ENCODE data around the gene ERCC1. TPM values are rescaled to one million over a fixed set of nuclear protein-coding genes. Genes with fewer than 3 reads are reported as not detected.

The ERCC1 gene
- total and polyA plus RNA-seq, 2 of the 13 experiments (the other 11 are each of a cell fraction or from before 2014, with no cell fraction given), result 40.0 to 66.4 TPM

DNA sequence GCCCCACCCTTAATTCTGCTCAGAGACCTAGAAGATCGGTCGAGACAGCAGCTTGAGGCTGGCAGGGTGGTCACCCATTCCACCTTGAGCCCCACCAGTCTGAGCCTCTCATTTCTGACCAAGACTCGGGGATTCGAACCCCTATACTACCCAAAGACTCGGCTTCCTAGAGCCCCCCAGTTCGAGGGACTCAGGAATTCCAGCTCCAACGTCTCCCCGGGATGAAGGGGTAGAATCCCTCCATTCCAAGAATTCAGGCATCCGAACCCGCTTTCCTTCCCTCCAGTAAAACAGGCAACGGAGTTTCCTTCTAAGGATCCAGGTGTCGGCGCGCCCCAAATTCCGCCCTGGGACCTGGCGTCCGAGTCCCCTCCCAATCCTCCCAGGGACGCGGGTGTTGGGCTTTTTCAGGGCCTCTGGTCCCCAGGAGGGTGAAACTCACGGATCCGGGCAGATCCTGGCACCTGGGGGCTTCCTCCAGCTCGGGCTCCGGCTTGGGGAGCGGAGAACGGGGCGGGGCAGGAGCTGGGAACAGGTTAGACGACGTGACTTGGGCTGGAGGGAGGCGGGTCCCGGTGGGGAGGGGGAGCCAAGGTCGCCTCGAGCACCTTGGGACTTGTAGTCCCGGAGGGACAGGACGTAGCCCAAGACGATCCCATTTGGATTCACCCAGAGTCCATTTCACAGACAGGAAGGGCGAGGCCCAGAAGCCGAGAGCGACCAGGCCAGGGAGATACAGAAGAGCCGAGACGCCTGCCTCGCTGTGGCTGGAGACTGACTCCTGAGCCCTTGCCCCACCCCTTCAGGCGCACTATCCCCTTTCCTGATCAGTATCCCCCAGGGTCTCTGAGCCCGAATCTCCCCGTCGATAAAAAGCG is 18.9 kb downstream of the ERCC1 start, which contains the start of gene PPP1R13L (continued):
- no peak for TF ChIP-seq HMGXB3 (CRISPR knock-in tag; IDR thresholded peaks at IDR 0.05; ENCODE audit: borderline replicate concordance)
- no peak; the same call in 1 of the 2 replicates for TF ChIP-seq ZNF747 (CRISPR knock-in tag; IDR thresholded peaks at IDR 0.05; ENCODE audit: borderline replicate concordance)
- TF ChIP-seq ZKSCAN5 (CRISPR knock-in tag; IDR thresholded peaks at IDR 0.05), result no peak
- TF ChIP-seq TAF1 (CRISPR knock-in tag; IDR thresholded peaks at IDR 0.05), result no peak; the same call in 1 of the 2 replicates
- TF ChIP-seq, protein P1, sequence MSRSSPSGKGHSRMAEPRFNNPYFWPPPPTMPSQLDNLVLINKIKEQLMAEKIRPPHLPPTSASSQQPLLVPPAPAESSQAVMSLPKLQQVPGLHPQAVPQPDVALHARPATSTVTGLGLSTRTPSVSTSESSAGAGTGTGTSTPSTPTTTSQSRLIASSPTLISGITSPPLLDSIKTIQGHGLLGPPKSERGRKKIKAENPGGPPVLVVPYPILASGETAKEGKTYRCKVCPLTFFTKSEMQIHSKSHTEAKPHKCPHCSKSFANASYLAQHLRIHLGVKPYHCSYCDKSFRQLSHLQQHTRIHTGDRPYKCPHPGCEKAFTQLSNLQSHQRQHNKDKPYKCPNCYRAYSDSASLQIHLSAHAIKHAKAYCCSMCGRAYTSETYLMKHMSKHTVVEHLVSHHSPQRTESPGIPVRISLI (CRISPR knock-in tag; IDR thresholded peaks at IDR 0.05; ENCODE audit: borderline replicate concordance), result no peak
- no peak for TF ChIP-seq ZBTB42 (CRISPR knock-in tag; IDR thresholded peaks at IDR 0.05)
- no peak for TF ChIP-seq TAF15 (IDR thresholded peaks at IDR 0.05; ENCODE audit: low read depth, low read length, poor library complexity, severe bottlenecking)
- TF ChIP-seq, protein P2, sequence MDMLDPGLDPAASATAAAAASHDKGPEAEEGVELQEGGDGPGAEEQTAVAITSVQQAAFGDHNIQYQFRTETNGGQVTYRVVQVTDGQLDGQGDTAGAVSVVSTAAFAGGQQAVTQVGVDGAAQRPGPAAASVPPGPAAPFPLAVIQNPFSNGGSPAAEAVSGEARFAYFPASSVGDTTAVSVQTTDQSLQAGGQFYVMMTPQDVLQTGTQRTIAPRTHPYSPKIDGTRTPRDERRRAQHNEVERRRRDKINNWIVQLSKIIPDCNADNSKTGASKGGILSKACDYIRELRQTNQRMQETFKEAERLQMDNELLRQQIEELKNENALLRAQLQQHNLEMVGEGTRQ (IDR thresholded peaks at IDR 0.05; ENCODE audit: low read depth, low read length), result no peak
- TF ChIP-seq, protein P2 (CRISPR knock-in tag; IDR thresholded peaks at IDR 0.05; ENCODE audit: borderline replicate concordance), result no peak
- TF ChIP-seq, protein P3, sequence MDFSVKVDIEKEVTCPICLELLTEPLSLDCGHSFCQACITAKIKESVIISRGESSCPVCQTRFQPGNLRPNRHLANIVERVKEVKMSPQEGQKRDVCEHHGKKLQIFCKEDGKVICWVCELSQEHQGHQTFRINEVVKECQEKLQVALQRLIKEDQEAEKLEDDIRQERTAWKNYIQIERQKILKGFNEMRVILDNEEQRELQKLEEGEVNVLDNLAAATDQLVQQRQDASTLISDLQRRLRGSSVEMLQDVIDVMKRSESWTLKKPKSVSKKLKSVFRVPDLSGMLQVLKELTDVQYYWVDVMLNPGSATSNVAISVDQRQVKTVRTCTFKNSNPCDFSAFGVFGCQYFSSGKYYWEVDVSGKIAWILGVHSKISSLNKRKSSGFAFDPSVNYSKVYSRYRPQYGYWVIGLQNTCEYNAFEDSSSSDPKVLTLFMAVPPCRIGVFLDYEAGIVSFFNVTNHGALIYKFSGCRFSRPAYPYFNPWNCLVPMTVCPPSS (IDR thresholded peaks at IDR 0.05), result no peak
- TF ChIP-seq ZBTB25 (CRISPR knock-in tag; IDR thresholded peaks at IDR 0.05), result no peak
- no peak for TF ChIP-seq SMARCC2 (IDR thresholded peaks at IDR 0.05)
- TF ChIP-seq, protein P4, sequence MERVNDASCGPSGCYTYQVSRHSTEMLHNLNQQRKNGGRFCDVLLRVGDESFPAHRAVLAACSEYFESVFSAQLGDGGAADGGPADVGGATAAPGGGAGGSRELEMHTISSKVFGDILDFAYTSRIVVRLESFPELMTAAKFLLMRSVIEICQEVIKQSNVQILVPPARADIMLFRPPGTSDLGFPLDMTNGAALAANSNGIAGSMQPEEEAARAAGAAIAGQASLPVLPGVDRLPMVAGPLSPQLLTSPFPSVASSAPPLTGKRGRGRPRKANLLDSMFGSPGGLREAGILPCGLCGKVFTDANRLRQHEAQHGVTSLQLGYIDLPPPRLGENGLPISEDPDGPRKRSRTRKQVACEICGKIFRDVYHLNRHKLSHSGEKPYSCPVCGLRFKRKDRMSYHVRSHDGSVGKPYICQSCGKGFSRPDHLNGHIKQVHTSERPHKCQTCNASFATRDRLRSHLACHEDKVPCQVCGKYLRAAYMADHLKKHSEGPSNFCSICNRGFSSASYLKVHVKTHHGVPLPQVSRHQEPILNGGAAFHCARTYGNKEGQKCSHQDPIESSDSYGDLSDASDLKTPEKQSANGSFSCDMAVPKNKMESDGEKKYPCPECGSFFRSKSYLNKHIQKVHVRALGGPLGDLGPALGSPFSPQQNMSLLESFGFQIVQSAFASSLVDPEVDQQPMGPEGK (CRISPR knock-in tag; IDR thresholded peaks at IDR 0.05), result peak; percentile 58
- TF ChIP-seq RCOR2 (CRISPR knock-in tag; IDR thresholded peaks at IDR 0.05), result peak; percentile 91
